Iris pigment epithelial cell (primary cell): ENCODE data around the gene BMF.

Experiments used
- DNase-seq: peaks from one replicate; pipeline ENCODE4 v3.0.0-alpha.2; 2011; ENCODE audit warnings: low read depth

Gene BMF

DNA sequence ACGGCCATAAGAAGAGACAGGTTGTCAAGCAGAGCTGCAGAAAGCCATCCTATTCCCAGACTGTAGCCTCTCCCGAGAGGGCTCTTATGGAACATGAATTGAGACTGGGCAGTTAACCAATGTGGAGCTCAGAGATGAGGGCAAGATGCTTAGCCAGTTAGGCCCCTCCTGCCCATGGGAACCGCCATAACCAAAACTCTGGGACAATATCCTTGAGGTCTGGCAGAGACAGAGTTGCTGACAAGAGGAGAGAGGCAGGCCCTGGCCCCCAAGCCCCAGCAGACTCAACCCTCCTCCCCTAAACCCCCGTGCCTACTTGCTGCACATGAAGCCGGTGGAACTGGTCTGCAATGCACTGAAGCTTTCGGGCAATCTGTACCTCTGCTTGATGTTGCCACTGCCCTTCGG is 4.8 kb downstream of the BMF start:
- no peak for DNase-seq

GRCh38 chr15:40102897-40103858 is 5.5 kb downstream of the BMF start:
- peak; percentile 80 for DNase-seq

GRCh38 chr15:40100947-40101905 is 7.5 kb downstream of the BMF start:
- DNase-seq = no peak

GRCh38 chr15:40100123-40100946 is 8.3 kb downstream of the BMF start:
- DNase-seq = no peak

DNA sequence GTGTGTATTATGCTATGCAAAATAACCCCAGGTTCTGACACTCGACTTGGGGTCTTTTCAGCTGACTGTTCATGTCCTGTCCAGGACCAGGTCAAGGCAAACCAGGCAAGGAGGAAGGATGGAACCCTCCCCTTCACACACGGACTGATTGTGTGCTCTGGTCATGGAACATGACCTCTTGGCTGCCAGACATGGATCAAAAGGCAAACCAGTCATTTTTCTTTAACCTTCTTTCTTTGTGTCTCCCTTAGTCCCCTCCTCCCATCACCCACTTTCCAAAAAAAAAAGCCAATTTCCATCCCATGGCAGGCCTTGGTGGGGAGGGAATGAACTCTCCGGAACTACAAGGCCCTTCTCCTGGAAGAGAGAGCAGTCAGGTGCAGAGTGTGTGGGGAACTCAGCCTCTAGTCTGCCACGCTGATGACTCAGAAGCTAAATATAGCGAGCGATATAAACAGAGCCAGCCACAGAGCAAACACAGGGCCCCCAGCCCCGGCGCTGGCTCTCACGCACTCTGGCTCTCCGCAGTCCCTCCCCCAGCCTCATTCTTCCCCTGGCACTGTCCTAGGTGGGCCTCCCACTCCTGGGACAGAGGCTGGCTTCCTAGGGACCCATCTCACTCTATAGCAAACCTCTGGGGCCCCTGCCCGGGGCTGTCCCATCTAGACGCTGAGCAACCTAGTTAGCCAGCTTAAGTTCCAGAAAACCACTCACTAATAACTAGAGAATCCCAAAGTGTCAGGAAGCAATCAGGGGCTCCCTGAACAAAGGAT is 10.0 kb downstream of the BMF start:
- DNase-seq = peak; percentile 97

DNA sequence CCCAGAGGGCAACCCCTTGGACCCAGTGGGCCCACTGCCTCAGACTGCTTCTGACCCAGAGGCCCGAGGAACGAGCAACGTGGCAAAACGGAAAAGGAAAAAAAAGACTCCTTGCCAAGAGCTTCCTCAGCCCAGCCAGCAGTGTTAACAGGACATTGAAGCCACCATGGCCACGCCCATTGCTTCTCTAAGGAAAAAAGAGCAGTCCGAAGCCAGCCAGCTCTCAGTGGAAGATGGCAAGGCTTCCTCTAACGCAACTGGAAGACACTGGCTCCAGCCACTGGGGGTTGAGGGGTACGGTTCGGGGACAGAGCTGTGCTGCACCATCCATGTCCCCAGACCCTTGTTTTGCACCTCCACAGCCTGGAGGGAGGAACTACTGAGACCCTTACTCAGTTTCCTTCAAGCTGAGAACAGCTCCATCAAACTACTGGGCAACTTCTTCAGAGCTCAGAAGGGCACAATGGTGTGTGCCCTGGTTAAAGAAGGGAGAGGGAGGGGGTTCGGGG is 10.7 kb downstream of the BMF start:
- no peak for DNase-seq

- no peak for DNase-seq
These were observed 11.3 kb downstream of the BMF start for GRCh38 chr15:40097096-40097967.

GRCh38 chr15:40096094-40096891 is 12.4 kb downstream of the BMF start:
- no peak for DNase-seq

- no peak for DNase-seq
These were observed 13.1 kb downstream of the BMF start for GRCh38 chr15:40095371-40096093.

GRCh38 chr15:40094156-40094555 is 14.5 kb downstream of the BMF start:
- DNase-seq = no peak

- DNase-seq = no peak
These were observed 15.5 kb downstream of the BMF start for GRCh38 chr15:40092979-40093869.

DNA sequence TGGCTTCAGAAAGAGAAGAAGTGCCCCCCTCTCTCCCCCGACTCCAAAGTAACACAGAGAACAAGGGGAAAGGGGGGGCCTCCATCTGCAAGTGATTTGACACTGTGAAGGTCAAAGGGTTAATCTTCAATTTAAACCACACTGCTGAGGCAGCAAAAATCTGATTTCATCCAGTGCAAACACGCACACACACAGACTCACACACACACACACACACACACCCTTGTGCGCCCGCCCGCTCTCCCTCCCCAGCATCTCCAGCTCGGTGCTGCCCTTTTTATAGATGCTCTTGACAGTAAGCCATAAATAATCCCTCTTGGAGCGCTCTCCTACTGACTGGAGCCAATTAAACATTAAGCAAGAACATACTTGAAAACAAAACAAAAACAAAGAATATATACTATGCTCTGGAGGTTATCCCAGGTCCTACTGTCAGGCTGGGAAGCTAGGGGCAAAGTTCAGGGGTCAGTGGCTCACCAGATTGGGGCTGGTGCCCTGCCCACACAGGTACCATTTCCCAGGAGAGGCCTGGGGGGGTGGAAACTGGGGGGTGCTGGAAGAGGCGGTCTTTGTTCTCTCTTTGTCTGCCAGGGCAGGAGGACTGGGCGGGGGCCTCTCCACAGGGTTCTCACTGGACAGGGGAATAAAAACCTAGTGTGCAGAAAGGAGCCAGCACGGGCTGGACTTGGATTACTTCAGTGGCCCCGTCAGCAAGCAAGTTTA is 16.3 kb downstream of the BMF start:
- peak; percentile 73 for DNase-seq

- DNase-seq = no peak
These were observed 16.8 kb downstream of the BMF start for GRCh38 chr15:40091861-40092255.

- no peak for DNase-seq
These were observed 17.8 kb downstream of the BMF start for GRCh38 chr15:40090774-40091455.

- no peak for DNase-seq
These were observed 19.5 kb downstream of the BMF start for GRCh38 chr15:40088929-40089755.
